Measurements from ENCODE around the gene ZFP69B. TPM values are rescaled to one million over a fixed set of nuclear protein-coding genes. Genes with fewer than 3 reads are reported as not detected.

The ZFP69B gene
- polyA plus RNA-seq, 3 donors: 0.20 to 0.67 TPM; not detected in 1

DNA sequence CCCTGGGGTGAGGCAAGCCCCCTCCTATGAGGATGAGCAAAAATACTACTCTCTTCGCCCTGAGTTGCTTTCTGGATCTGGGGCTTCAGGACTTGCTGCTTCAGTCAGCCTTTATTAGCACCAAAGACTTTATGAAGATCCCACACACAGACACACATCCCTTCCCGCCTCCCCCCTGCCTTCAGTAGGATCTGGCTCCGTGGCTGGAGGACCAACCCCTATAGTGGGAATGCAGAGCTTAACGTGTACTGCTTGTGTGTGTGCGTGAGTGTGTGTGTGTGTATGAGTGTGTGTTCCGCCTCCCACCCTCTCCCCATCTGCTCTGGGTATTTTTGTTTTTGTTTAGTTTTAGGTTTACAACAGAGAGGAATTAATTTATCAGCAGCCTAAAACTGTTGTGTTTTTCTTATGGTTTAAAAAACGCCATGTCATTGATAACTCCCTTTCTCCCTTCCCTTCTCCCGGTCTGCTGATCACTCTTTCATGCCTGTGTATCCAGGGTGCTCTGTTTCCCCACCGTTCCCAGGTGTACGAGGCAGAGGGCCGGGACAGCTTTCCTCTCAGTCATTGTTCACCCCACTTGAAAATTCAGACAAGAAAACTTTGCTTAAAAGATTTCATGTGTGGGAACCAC is 27.5 kb upstream of the ZFP69B start:
- peaks cover 66 to 83% of the 10 kb centered on the region in 2 donors for H3K36me3 Mint-ChIP-seq
- 17% methylated on average over 1 of the region's 11 CpGs for WGBS (ENCODE audit: insufficient coverage)
- DNase-seq: no peak
- Histone ChIP-seq H3K79me2 (ENCODE audit: insufficient read depth, low read length) (peaks cover 17% of the 10 kb centered on the region), H3K4me1 (ENCODE audit: control insufficient read depth in 1 of 2, insufficient read depth in 2 of 2, low read length in 2 of 2) (peaks cover 48 to 59% of the 10 kb centered on the region in 2 donors), H3K9ac (ENCODE audit: insufficient read depth, low read length, poor library complexity, severe bottlenecking) (no peak overlapping the region), H3K4me3 (replicated peaks in 1 of 3; ENCODE audit: low read depth in 2 of 3, low read length in 3 of 3) (peak overlapping the region in 1 of 3 experiments; percentile 61), H3K4me2 (replicated peaks; ENCODE audit: extremely low read depth, low read length, poor library complexity, severe bottlenecking) (peak overlapping the region; percentile 58), H3K9me3 (replicated peaks in 1 of 2; ENCODE audit: control insufficient read depth in 1 of 2, insufficient read depth in 1 of 2, low read length in 2 of 2) (no peaks in the 10 kb centered on the region), H4K20me1 (ENCODE audit: insufficient read depth, low read length) (peaks cover 53% of the 10 kb centered on the region), H3K36me3 (replicated peaks in 1 of 2; ENCODE audit: control insufficient read depth in 1 of 2, insufficient read depth in 2 of 2, low read length in 2 of 2) (peaks cover 31 to 58% of the 10 kb centered on the region in 2 donors), H3K27me3 (ENCODE audit: control insufficient read depth in 2 of 2, insufficient read depth in 2 of 2, low read length in 2 of 2) (no peaks in the 10 kb centered on the region), H2AFZ (ENCODE audit: insufficient read depth, low read depth, low read length, poor library complexity, severe bottlenecking) (no peak overlapping the region), H3K27ac (ENCODE audit: low read depth in 1 of 2, low read length in 2 of 2) (peak overlapping the region; percentile 60 to 71)
- H3K4me3 Mint-ChIP-seq: peak overlapping the region; percentile 20 to 77
- peak overlapping the region; percentile 87 to 95 (median 92) for H3K27ac Mint-ChIP-seq
- TF ChIP-seq, protein P1, sequence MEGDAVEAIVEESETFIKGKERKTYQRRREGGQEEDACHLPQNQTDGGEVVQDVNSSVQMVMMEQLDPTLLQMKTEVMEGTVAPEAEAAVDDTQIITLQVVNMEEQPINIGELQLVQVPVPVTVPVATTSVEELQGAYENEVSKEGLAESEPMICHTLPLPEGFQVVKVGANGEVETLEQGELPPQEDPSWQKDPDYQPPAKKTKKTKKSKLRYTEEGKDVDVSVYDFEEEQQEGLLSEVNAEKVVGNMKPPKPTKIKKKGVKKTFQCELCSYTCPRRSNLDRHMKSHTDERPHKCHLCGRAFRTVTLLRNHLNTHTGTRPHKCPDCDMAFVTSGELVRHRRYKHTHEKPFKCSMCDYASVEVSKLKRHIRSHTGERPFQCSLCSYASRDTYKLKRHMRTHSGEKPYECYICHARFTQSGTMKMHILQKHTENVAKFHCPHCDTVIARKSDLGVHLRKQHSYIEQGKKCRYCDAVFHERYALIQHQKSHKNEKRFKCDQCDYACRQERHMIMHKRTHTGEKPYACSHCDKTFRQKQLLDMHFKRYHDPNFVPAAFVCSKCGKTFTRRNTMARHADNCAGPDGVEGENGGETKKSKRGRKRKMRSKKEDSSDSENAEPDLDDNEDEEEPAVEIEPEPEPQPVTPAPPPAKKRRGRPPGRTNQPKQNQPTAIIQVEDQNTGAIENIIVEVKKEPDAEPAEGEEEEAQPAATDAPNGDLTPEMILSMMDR (IDR thresholded peaks at IDR 0.05): no peak
- peaks cover 0 to 4% (median 0%) of the 10 kb centered on the region in 3 donors for H3K27me3 Mint-ChIP-seq (ENCODE audit: low read depth in 3 of 3)
- peaks cover 0 to 4% (median 0%) of the 10 kb centered on the region in 7 donors for H3K9me3 Mint-ChIP-seq
- H3K4me1 Mint-ChIP-seq: peaks cover 53% of the 10 kb centered on the region
- intact Hi-C loops (cut with micrococcal nuclease): no loop called here

DNA sequence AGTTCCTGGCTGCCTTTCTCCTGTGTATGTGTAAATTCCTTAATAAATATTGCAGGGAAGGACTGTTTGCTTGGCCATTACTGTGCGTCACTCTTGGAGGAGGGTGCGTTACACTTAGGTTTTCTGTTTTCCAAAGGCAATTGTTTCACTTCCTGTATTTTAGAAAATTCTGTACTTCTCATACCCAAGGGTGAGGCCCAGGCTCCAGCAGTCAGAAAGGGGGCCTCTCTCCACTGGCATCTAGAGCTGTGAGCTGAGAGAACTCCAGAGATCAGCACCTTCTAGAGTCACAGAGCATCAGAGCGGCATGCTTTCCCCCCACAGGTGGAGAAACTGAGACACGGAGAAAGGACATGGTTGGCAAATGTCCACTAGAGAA is 27.0 kb upstream of the ZFP69B start:
- Histone ChIP-seq H3K9me3 (replicated peaks in 1 of 2; ENCODE audit: control insufficient read depth in 1 of 2, insufficient read depth in 1 of 2, low read length in 2 of 2) (no peaks in the 10 kb centered on the region), H3K79me2 (ENCODE audit: insufficient read depth, low read length) (peaks cover 17% of the 10 kb centered on the region), H3K4me2 (replicated peaks; ENCODE audit: extremely low read depth, low read length, poor library complexity, severe bottlenecking) (peak overlapping the region; percentile 58), H3K36me3 (replicated peaks in 1 of 2; ENCODE audit: control insufficient read depth in 1 of 2, insufficient read depth in 2 of 2, low read length in 2 of 2) (peaks cover 26 to 53% of the 10 kb centered on the region in 2 donors), H3K27me3 (ENCODE audit: control insufficient read depth in 2 of 2, insufficient read depth in 2 of 2, low read length in 2 of 2) (no peaks in the 10 kb centered on the region), H3K4me3 (replicated peaks in 1 of 3; ENCODE audit: low read depth in 2 of 3, low read length in 3 of 3) (peak overlapping the region in 1 of 3 experiments; percentile 61), H2AFZ (ENCODE audit: insufficient read depth, low read depth, low read length, poor library complexity, severe bottlenecking) (no peak overlapping the region), H4K20me1 (ENCODE audit: insufficient read depth, low read length) (peaks cover 48% of the 10 kb centered on the region), H3K9ac (ENCODE audit: insufficient read depth, low read length, poor library complexity, severe bottlenecking) (peak overlapping the region; percentile 41), H3K27ac (ENCODE audit: low read depth in 1 of 2, low read length in 2 of 2) (peak overlapping the region; percentile 60 to 71), H3K4me1 (ENCODE audit: control insufficient read depth in 1 of 2, insufficient read depth in 2 of 2, low read length in 2 of 2) (peaks cover 48 to 59% of the 10 kb centered on the region in 2 donors)
- intact Hi-C loops (cut with micrococcal nuclease): no loop called here
- peak overlapping the region; percentile 20 to 80 for H3K4me3 Mint-ChIP-seq
- H3K4me1 Mint-ChIP-seq: peaks cover 53% of the 10 kb centered on the region
- peaks cover 0 to 4% (median 0%) of the 10 kb centered on the region in 7 donors for H3K9me3 Mint-ChIP-seq
- peak overlapping the region; percentile 87 to 95 (median 92) for H3K27ac Mint-ChIP-seq
- H3K36me3 Mint-ChIP-seq: peaks cover 61 to 78% of the 10 kb centered on the region in 2 donors
- TF ChIP-seq, protein P1 (IDR thresholded peaks at IDR 0.05): no peak
- WGBS (ENCODE audit: insufficient coverage): no CpG with 5 or more reads among the region's 4 CpGs
- peaks cover 0 to 4% (median 0%) of the 10 kb centered on the region in 3 donors for H3K27me3 Mint-ChIP-seq (ENCODE audit: low read depth in 3 of 3)
- DNase-seq: peak; percentile 56 to 79 (median 72)
